Measurements from ENCODE around the gene TMEM245. TPM values are rescaled to one million over a fixed set of nuclear protein-coding genes. Genes with fewer than 3 reads are reported as not detected.

TMEM245 gene
- total and polyA plus RNA-seq, 2 of the 13 experiments (the other 11 are each of a cell fraction or from before 2014, with no cell fraction given) = 53.5 to 55.4 TPM

DNA sequence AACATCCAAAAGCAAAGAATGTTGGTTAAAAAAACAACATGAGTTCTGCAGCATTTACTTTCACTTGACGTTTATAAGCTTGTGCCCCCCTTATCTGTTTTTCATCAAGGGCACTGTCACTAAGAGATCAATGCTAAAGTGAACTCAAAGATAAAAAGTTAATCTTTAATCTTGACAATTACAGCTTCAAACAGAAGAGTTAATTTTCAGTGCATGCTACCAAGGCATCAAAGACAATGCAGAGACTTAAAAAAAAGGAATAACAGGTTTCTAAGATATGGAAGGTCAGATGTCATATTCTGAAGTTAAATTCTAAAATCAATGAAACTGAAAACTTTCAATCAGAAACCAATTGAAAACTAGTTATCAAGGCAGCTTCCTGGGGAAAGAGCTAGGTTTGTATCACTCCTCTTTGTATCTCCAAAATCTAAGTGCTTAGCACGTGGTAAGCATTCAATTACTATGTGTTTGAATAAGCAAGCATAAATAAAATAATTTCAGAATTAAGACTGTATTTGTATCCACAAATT lies 37.6 kb downstream of the TMEM245 start (continued):
- no peak for TF ChIP-seq SP5 (CRISPR knock-in tag; IDR thresholded peaks at IDR 0.05; ENCODE audit: borderline replicate concordance, low read depth)
- TF ChIP-seq HBP1 (CRISPR knock-in tag; IDR thresholded peaks at IDR 0.05; ENCODE audit: low read depth) = no peak
- peak; percentile 87 for TF ChIP-seq RARA (CRISPR knock-in tag; IDR thresholded peaks at IDR 0.05)
- TF ChIP-seq ZNF280B (CRISPR knock-in tag; IDR thresholded peaks at IDR 0.05; ENCODE audit: borderline replicate concordance) = no peak
- TF ChIP-seq GFI1 (CRISPR knock-in tag; IDR thresholded peaks at IDR 0.05; ENCODE audit: borderline replicate concordance) = peak; percentile 90
- peak; percentile 100 for TF ChIP-seq NR2F6 (IDR thresholded peaks at IDR 0.05)
- TF ChIP-seq NR2F6 (CRISPR knock-in tag; IDR thresholded peaks at IDR 0.05) = peak; percentile 99
- TF ChIP-seq HMG20A (CRISPR knock-in tag; IDR thresholded peaks at IDR 0.05; ENCODE audit: borderline replicate concordance) = peak; percentile 96
- no peak for TF ChIP-seq ZNF749 (CRISPR knock-in tag; IDR thresholded peaks at IDR 0.05; ENCODE audit: borderline replicate concordance)
- TF ChIP-seq MAX (IDR thresholded peaks at IDR 0.05) = 0 out of 2 replicates have a peak, but pooled peaks have one; percentile 35
- no peak for TF ChIP-seq EEA1 (CRISPR knock-in tag; IDR thresholded peaks at IDR 0.05; ENCODE audit: borderline replicate concordance)
- TF ChIP-seq TEF (CRISPR knock-in tag; IDR thresholded peaks at IDR 0.05) = no peak
- peak; percentile 63; the same call in 1 of the 2 replicates for TF ChIP-seq ZSCAN9 (CRISPR knock-in tag; IDR thresholded peaks at IDR 0.05; ENCODE audit: borderline replicate concordance)
- no peak for TF ChIP-seq CC2D1A (CRISPR knock-in tag; IDR thresholded peaks at IDR 0.05)
- no peak for TF ChIP-seq ZIK1 (CRISPR knock-in tag; IDR thresholded peaks at IDR 0.05; ENCODE audit: borderline replicate concordance, low read depth)
- TF ChIP-seq ZNF562 (CRISPR knock-in tag; IDR thresholded peaks at IDR 0.05; ENCODE audit: borderline replicate concordance) = no peak
- no peak for TF ChIP-seq MBNL3 (CRISPR knock-in tag; conservative IDR thresholded peaks at IDR 0.05)
- peak; percentile 81 for TF ChIP-seq ASH2L (IDR thresholded peaks at IDR 0.05; ENCODE audit: insufficient read length, low read depth, low read length)
- no peak for TF ChIP-seq STAT5B (CRISPR knock-in tag; IDR thresholded peaks at IDR 0.05)
- TF ChIP-seq MEIS2 (CRISPR knock-in tag; IDR thresholded peaks at IDR 0.05) = peak; percentile 84; the same call in 1 of the 2 replicates
- peak; percentile 83 for TF ChIP-seq FOXO1 (CRISPR knock-in tag; IDR thresholded peaks at IDR 0.05)
- peak; percentile 68; the same call in 1 of the 2 replicates for TF ChIP-seq ZBTB20 (CRISPR knock-in tag; IDR thresholded peaks at IDR 0.05; ENCODE audit: borderline replicate concordance, low read depth)
- TF ChIP-seq ZNF670 (CRISPR knock-in tag; IDR thresholded peaks at IDR 0.05; ENCODE audit: borderline replicate concordance) = peak; percentile 70; the same call in 1 of the 2 replicates
- peak; percentile 96 for TF ChIP-seq MLX (CRISPR knock-in tag; IDR thresholded peaks at IDR 0.05)
- TF ChIP-seq TBP (CRISPR knock-in tag; IDR thresholded peaks at IDR 0.05) = no peak
- peak; percentile 93 for TF ChIP-seq FOXA3 (CRISPR knock-in tag; IDR thresholded peaks at IDR 0.05)
- TF ChIP-seq YEATS4 (CRISPR knock-in tag; IDR thresholded peaks at IDR 0.05; ENCODE audit: borderline replicate concordance) = peak; percentile 40; the same call in 1 of the 2 replicates

Measured in HepG2 (cell line).